Bronchus fibroblast of lung (primary cell): ENCODE results near the gene SCEL. TPM values are rescaled to one million over a fixed set of nuclear protein-coding genes. Genes with fewer than 3 reads are reported as not detected.

Source experiments
- total RNA-seq: library from RNA; depleted of rRNA; stranded (reverse); fragments of >200 nt; gene quantifications from 2 replicates; pipeline ENCODE4 v1.2.3, GENCODE V29; 2015

The SCEL gene, protein sequence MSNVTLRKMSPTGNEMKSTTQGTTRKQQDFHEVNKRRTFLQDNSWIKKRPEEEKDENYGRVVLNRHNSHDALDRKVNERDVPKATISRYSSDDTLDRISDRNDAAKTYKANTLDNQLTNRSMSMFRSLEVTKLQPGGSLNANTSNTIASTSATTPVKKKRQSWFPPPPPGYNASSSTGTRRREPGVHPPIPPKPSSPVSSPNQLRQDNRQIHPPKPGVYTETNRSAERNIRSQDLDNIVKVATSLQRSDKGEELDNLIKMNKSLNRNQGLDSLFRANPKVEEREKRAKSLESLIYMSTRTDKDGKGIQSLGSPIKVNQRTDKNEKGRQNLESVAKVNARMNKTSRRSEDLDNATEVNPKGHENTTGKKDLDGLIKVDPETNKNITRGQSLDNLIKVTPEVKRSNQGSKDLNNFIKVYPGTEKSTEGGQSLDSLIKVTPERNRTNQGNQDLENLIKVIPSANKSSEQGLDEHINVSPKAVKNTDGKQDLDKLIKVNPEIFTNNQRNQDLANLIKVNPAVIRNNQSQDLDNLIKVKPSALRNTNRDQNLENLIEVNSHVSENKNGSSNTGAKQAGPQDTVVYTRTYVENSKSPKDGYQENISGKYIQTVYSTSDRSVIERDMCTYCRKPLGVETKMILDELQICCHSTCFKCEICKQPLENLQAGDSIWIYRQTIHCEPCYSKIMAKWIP
- total RNA-seq: not detected in 2 replicates

DNA sequence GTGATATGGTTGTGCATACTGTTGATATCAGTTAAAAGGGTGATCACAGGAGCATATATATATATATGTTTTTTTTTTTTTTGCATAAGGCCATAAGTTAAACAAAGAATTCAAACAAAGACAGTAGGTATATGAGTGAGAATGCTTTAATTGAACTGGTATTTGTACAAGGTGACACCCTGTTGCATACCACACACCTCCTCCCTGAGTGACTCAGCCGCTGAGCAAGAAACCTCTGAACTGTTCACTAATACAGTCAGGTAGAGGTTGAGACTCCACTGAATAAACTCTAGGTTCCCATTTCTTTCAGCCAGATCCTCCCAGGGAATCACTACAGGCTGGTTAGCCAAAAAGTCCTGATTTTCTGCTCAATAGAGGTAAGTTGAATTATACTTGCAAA is at the start of gene SCEL:
Gene SCEL, plus strand, starts transcription at position 259 of the 400 bp plus-strand sequence. CDS start 20,170 bp downstream, outside the sequence.

Other genes with a start within 250 kb of the SCEL start
- gene MYCBP2, start 208.6 kb upstream of the SCEL start, total RNA-seq: 19.5 and 21.4 TPM in 2 replicates
- gene SLAIN1, start 162.0 kb downstream of the SCEL start, total RNA-seq: 0.15 and 0.17 TPM in 2 replicates